Adrenal gland (tissue), 5 donors: ENCODE data around the gene OGT.

Experiments
- CTCF ChIP-seq, 6 experiments: fragments of 450-650 bp in 4 of 6; fragments of 200-600 bp in 2 of 6; sonication (generic) in 1 of 6; IDR thresholded peaks; 1 replicate in 5 of 6; 2 replicates in 1 of 6; pipeline versions ENCODE4 v1.5.1 to v1.8.0; 2016 to 2021; ENCODE audit warnings: antibody characterized with exemption in 6 of 6, mild to moderate bottlenecking in 2 of 6, moderate library complexity in 1 of 6
- POLR2A ChIP-seq, 2 donors: fragments of 450-650 bp; IDR thresholded peaks; one replicate each; pipeline ENCODE4 v1.6.1; 2017; ENCODE audit warnings: antibody characterized with exemption in 2 of 2, mild to moderate bottlenecking in 2 of 2, moderate library complexity in 1 of 2
- donor health status: DM: no; HTN: no; CAD: no.

- TF ChIP-seq CTCF (IDR thresholded peaks at IDR 0.05) (no peak), POLR2A (IDR thresholded peaks at IDR 0.05) (no peak)
Observed at GRCh38 chrX:71606536-71607216, 73.8 kb downstream of the OGT start.
